ENCODE results near the gene PLB1.
"Not testable (repeated sequence)": the region's sequence is repeated elsewhere in the genome, so short reads cannot be mapped to it uniquely, and the experiment has no call there.

- TF ChIP-seq, protein P1, sequence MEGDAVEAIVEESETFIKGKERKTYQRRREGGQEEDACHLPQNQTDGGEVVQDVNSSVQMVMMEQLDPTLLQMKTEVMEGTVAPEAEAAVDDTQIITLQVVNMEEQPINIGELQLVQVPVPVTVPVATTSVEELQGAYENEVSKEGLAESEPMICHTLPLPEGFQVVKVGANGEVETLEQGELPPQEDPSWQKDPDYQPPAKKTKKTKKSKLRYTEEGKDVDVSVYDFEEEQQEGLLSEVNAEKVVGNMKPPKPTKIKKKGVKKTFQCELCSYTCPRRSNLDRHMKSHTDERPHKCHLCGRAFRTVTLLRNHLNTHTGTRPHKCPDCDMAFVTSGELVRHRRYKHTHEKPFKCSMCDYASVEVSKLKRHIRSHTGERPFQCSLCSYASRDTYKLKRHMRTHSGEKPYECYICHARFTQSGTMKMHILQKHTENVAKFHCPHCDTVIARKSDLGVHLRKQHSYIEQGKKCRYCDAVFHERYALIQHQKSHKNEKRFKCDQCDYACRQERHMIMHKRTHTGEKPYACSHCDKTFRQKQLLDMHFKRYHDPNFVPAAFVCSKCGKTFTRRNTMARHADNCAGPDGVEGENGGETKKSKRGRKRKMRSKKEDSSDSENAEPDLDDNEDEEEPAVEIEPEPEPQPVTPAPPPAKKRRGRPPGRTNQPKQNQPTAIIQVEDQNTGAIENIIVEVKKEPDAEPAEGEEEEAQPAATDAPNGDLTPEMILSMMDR (IDR thresholded peaks at IDR 0.05), result not testable (repeated sequence)
- TF ChIP-seq POLR2A (IDR thresholded peaks at IDR 0.05), result not testable (repeated sequence)
Measured at GRCh38 chr2:28550345-28550744, 54.5 kb downstream of the PLB1 start.

Measured in esophagus squamous epithelium (tissue), 4 donors.